Endothelial cell of umbilical vein (primary cell): ENCODE measurements around the gene KCNG1. TPM values are rescaled to one million over a fixed set of nuclear protein-coding genes. Genes with fewer than 3 reads are reported as not detected.

Experiments
- BruUV-seq: library from RNA; stranded (reverse); fragments of 400-500 nt; replicated peaks from 2 replicates; lab custom pipeline; 2021; lab: Mats Ljungman, UMichigan
- CTCF ChIA-PET: fragments of 300-600, 350-600 bp; sonication (Branson Sonifier 250); formaldehyde crosslinking; loops from one replicate; lab custom pipeline; 2021; ENCODE audit warnings: antibody characterized with exemption, inconsistent platforms; lab: Charles Lee
- POLR2A ChIA-PET: fragments of 300-600, 350-600 bp; sonication (Branson Sonifier 250); formaldehyde crosslinking; loops from one replicate; lab custom pipeline; 2021; ENCODE audit warnings: antibody characterized with exemption, inconsistent platforms; lab: Charles Lee
- DNase-seq: peaks from one replicate; pipeline ENCODE4 v3.0.0-alpha.2; 2011; ENCODE audit warnings: low read depth, low spot score
- FAIRE-seq: peaks from 2 replicates; lab custom pipeline; 2011; peaks lifted over from hg19 to GRCh38; lab: Jason Lieb, UNC
- H2AFZ ChIP-seq: 2 replicates; pipeline ENCODE4 v1.6.0; 2012; ENCODE audit warnings: low read depth, low read length, control low read depth, inconsistent platforms
- H3K27ac ChIP-seq: 2 replicates; pipeline ENCODE4 v1.5.1; 2011; ENCODE audit warnings: low read depth, mild to moderate bottlenecking, control low read depth, low read length, moderate library complexity; ENCODE audit not compliant: insufficient read depth
- H3K27me3 ChIP-seq, 2 experiments: 2 replicates each; pipeline versions ENCODE4 v1.6.0 to v1.6.1; 2011; ENCODE audit warnings: low read length in 2 of 2, mixed read lengths in 1 of 2; ENCODE audit not compliant: control insufficient read depth in 2 of 2, insufficient read depth in 2 of 2
- H3K36me3 ChIP-seq, 2 experiments: 2 replicates in 1 of 2; 3 replicates in 1 of 2; pipeline ENCODE4 v1.5.1; 2011; ENCODE audit warnings: low read length in 2 of 2, mild to moderate bottlenecking in 1 of 2, moderate library complexity in 1 of 2; ENCODE audit not compliant: control insufficient read depth in 2 of 2, insufficient read depth in 2 of 2; ENCODE audit errors: extremely low read depth in 1 of 2
- H3K4me1 ChIP-seq: 3 replicates; pipeline ENCODE4 v1.5.1; 2011; ENCODE audit warnings: mild to moderate bottlenecking, low read length; ENCODE audit not compliant: control insufficient read depth, insufficient read depth; ENCODE audit errors: extremely low read depth
- H3K4me2 ChIP-seq: 2 replicates; pipeline ENCODE4 v1.6.1; 2011; ENCODE audit warnings: low read length, control low read depth, mixed read lengths; ENCODE audit not compliant: insufficient read depth
- H3K4me3 ChIP-seq, 3 experiments: fragments of 200-600 bp in 1 of 3; sonication (generic), shearing (Covaris generic) in 1 of 3; replicated peaks in 1 of 3; 2 replicates each; pipeline ENCODE4 v1.5.1; 2011 to 2016; ENCODE audit warnings: control low read depth in 3 of 3, low read length in 3 of 3, mild to moderate bottlenecking in 2 of 3, inconsistent platforms in 1 of 3, low read depth in 1 of 3, moderate library complexity in 1 of 3; ENCODE audit not compliant: insufficient read depth in 1 of 3
- H3K79me2 ChIP-seq: 2 replicates; pipeline ENCODE4 v1.6.0; 2012; ENCODE audit warnings: low read length, inconsistent platforms; ENCODE audit not compliant: control insufficient read depth, insufficient read depth
- H3K9ac ChIP-seq: replicated peaks from 2 replicates; pipeline ENCODE3; 2011; ENCODE audit warnings: low read length, control low read depth; ENCODE audit not compliant: insufficient read depth; ENCODE audit errors: extremely low read depth
- H3K9me1 ChIP-seq: replicated peaks from 3 replicates; pipeline ENCODE4 v1.6.0; 2011; ENCODE audit warnings: mild to moderate bottlenecking, low read length; ENCODE audit not compliant: control insufficient read depth, insufficient read depth; ENCODE audit errors: extremely low read depth
- H3K9me3 ChIP-seq: replicated peaks from 2 replicates; pipeline ENCODE4 v1.5.1; 2012; ENCODE audit warnings: low read length, inconsistent platforms; ENCODE audit not compliant: control insufficient read depth, insufficient read depth
- H4K20me1 ChIP-seq: replicated peaks from 2 replicates; pipeline ENCODE3; 2011; ENCODE audit warnings: mild to moderate bottlenecking, low read length; ENCODE audit not compliant: control insufficient read depth, insufficient read depth; ENCODE audit errors: extremely low read depth
- GATA2 ChIP-seq: IDR thresholded peaks from 2 replicates; pipeline ENCODE4 v1.7.0; 2011; ENCODE audit warnings: low read depth, mild to moderate bottlenecking, moderate library complexity, mixed read lengths, low read length; ENCODE audit not compliant: insufficient read length, insufficient read depth
- JUN ChIP-seq: IDR thresholded peaks from 2 replicates; pipeline ENCODE4 v1.6.1; 2011; ENCODE audit warnings: borderline replicate concordance, low read depth; ENCODE audit not compliant: insufficient read length, insufficient read depth
- POLR2A ChIP-seq: IDR thresholded peaks from 2 replicates; pipeline ENCODE4 v1.6.1; 2012; ENCODE audit warnings: low read depth, mild to moderate bottlenecking, control low read depth, low read length
- POLR2AphosphoS5 ChIP-seq: IDR thresholded peaks from 2 replicates; pipeline ENCODE4 v1.6.1; 2012; ENCODE audit warnings: low read depth, mild to moderate bottlenecking, control low read depth, low read length, moderate library complexity; ENCODE audit not compliant: insufficient read depth
- dilution Hi-C: fragments of 300-500 bp; cut with MboI; formaldehyde crosslinking; loops from one replicate; pipeline ENCODE4 v1.15.0; 2019; ENCODE audit warnings: low sequenced_read_pairs; ENCODE audit not compliant: extremely low pct_ligation_motif_present
- intact Hi-C: fragments of 100-400 bp; cut with micrococcal nuclease; formaldehyde crosslinking; loops from one replicate; pipeline ENCODE4 v1.10.0; 2022
- polyA plus RNA-seq, 4 experiments: library from polyadenylated mRNA; depleted of rRNA in 3 of 4; stranded (reverse) in 3 of 4; unstranded in 1 of 4; fragments of >200 nt; gene quantifications; 2 replicates each; pipeline versions ENCODE4 v1.2.1 to v1.2.3, GENCODE V29; 2011 to 2012; ENCODE audit warnings: missing spikeins in 1 of 4
- total RNA-seq: library from RNA; stranded (reverse); gene quantifications from 2 replicates; pipeline ENCODE4 v1.2.3, GENCODE V29; 2021

The KCNG1 gene
- total and polyA plus RNA-seq, 2 donors (not counting 3 experiments of a cell fraction or from before 2014, with no cell fraction given): 0.22 to 1.1 TPM

DNA sequence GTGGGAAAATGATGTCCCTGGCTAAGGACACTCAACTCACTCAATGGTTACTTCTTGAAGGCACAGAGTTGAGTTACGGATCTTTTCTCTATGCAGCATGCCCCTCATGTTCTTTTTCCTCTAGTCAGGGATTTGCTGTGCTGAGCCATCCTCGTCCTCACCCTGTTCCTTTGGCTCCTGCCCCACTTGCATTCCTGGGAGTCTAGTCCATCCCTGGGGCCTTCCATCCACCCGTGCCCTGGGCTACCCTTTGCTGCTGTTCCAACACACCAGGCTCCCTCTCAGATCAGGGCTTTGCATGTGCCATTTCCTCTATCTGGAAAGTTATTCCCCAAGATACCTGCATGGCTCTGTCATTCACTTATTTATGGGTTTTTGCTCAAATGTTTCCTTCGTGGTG lies 13.3 kb upstream of the KCNG1 start:
- TF ChIP-seq GATA2: no peak
- no peak for TF ChIP-seq JUN
- Histone ChIP-seq H3K27ac (no peak overlapping the region), H3K4me3 (no peak overlapping the region), H3K4me1 (peaks cover 4% of the 10 kb centered on the region), H2AFZ (no peak overlapping the region), H3K36me3 (no peaks in the 10 kb centered on the region), H3K27me3 (peaks cover 2 to 5% of the 10 kb centered on the region in 2 experiments), H3K9me3 (no peaks in the 10 kb centered on the region), H3K79me2 (no peaks in the 10 kb centered on the region), H3K4me2 (no peak overlapping the region), H3K9me1 (no peaks in the 10 kb centered on the region), H3K9ac (no peak overlapping the region), H4K20me1 (no peaks in the 10 kb centered on the region)
- no TSS peak for BruUV-seq
- dilution Hi-C loops: no loop called here
- FAIRE-seq: no peak
- POLR2A ChIA-PET: no interaction called here
- CTCF ChIA-PET: interaction anchor here (1.7 kb wide), 1 partner anchor 21 kb away, joined by 10 read pairs; no protein-coding TSS in a partner anchor
- no peak for DNase-seq
- intact Hi-C loops: no loop called here

DNA sequence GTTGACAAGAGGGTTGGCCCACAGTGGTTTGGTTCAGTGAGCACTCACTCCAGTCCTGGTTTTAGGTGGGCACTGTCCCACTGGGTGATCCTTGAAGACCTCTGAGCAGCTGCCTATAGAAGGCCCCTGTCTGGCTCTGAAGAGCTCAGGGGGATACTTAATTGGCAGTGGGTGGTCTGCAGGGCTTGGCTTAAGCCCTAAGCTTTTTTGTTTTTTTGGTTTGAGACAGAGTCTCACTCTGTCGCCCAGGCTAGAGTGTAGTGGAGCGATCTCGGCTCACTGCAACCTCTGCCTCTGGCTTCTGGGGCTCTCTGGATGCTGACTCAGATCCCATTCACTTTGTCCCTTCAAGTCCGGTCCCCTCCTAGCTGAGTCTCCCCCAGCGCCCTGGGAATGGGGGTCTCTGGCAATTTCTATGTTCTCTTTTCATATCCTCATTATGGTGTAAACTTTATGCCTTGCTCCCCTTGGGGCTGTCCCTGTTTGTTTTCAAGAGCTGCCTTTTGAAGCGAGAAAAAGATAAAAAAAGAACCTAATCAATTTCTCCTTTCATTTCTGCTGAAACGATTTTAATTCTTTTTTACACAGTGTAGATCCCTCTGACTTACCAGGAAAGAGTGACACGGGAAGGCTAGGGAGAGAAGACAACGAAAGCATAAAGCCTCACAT lies 12.2 kb upstream of the KCNG1 start:
- FAIRE-seq (no peak), DNase-seq (no peak)
- H3K9me3 ChIP-seq: no peaks in the 10 kb centered on the region
- no peak overlapping the region for H3K9ac ChIP-seq
- peaks cover 4% of the 10 kb centered on the region for H3K4me1 ChIP-seq
- intact Hi-C loops (no loop called here), dilution Hi-C loops (no loop called here)
- TF ChIP-seq POLR2AphosphoS5: no peak
- TF ChIP-seq POLR2A: no peak
- no peak overlapping the region for H3K4me2 ChIP-seq
- no peaks in the 10 kb centered on the region for H3K9me1 ChIP-seq
- H3K36me3 ChIP-seq: no peaks in the 10 kb centered on the region
- no peak overlapping the region for H3K27ac ChIP-seq
- ChIA-PET POLR2A (no interaction called here), CTCF (interaction anchor here (1.2 to 1.7 kb wide), 2 partner anchors 20 to 48 kb away, joined by 3 to 10 read pairs; no protein-coding TSS in a partner anchor)
- no TSS peak for BruUV-seq
- H2AFZ ChIP-seq: no peak overlapping the region
- H4K20me1 ChIP-seq: no peaks in the 10 kb centered on the region
- peaks cover 2 to 5% of the 10 kb centered on the region in 2 experiments for H3K27me3 ChIP-seq
- H3K79me2 ChIP-seq: no peaks in the 10 kb centered on the region
- no peak overlapping the region for H3K4me3 ChIP-seq
